Measurements from ENCODE around the gene SF3B4. TPM values are rescaled to one million over a fixed set of nuclear protein-coding genes. Genes with fewer than 3 reads are reported as not detected.

The SF3B4 gene
- total and polyA plus RNA-seq, 2 experiments from 2014 or later = 18.1 to 75.8 TPM

- no peak for TF ChIP-seq CTCF (IDR thresholded peaks at IDR 0.05; ENCODE audit: low read depth, low read length)
- Histone ChIP-seq H3K27me3 (no peaks in the 10 kb centered on the region), H3K36me3 (no peaks in the 10 kb centered on the region), H3K4me3 (peak overlapping the region; percentile 63), H3K27ac (no peak overlapping the region), H3K4me1 (ENCODE audit: low read depth) (peaks cover 18% of the 10 kb centered on the region), H3K9me3 (ENCODE audit: low read depth) (no peaks in the 10 kb centered on the region)
- DNase-seq (ENCODE audit: low read depth in 1 of 2, low spot score in 1 of 2) = no peak
These were observed 10.7 kb downstream of the SF3B4 start for GRCh38 chr1:149916898-149917252.

- no peaks in the 10 kb centered on the region for H3K36me3 ChIP-seq
- H3K27me3 ChIP-seq = no peaks in the 10 kb centered on the region
- TF ChIP-seq CTCF (IDR thresholded peaks at IDR 0.05; ENCODE audit: low read depth, low read length) = no peak
- peak overlapping the region; percentile 89 for H3K27ac ChIP-seq
- no peaks in the 10 kb centered on the region for H3K9me3 ChIP-seq (ENCODE audit: low read depth)
- peak overlapping the region; percentile 63 for H3K4me3 ChIP-seq
- DNase-seq (ENCODE audit: low read depth in 1 of 2, low spot score in 1 of 2) = peak in 1 of 2 donors; percentile 28
- H3K4me1 ChIP-seq (ENCODE audit: low read depth) = peaks cover 18% of the 10 kb centered on the region
These were observed 11.3 kb downstream of the SF3B4 start for GRCh38 chr1:149916193-149916897.

- peak overlapping the region; percentile 89 for H3K27ac ChIP-seq
- no peak for TF ChIP-seq CTCF (IDR thresholded peaks at IDR 0.05; ENCODE audit: low read depth, low read length)
- H3K36me3 ChIP-seq = no peaks in the 10 kb centered on the region
- peaks cover 18% of the 10 kb centered on the region for H3K4me1 ChIP-seq (ENCODE audit: low read depth)
- no peaks in the 10 kb centered on the region for H3K9me3 ChIP-seq (ENCODE audit: low read depth)
- no peaks in the 10 kb centered on the region for H3K27me3 ChIP-seq
- no peak for DNase-seq (ENCODE audit: low read depth in 1 of 2, low spot score in 1 of 2)
- H3K4me3 ChIP-seq = peak overlapping the region; percentile 63
These were observed 12.0 kb downstream of the SF3B4 start for GRCh38 chr1:149915429-149916192.

GRCh38 chr1:149914545-149914944, 13.1 kb downstream of the SF3B4 start:
- TF ChIP-seq CTCF (IDR thresholded peaks at IDR 0.05; ENCODE audit: low read depth, low read length) = no peak
- peaks cover 3% of the 10 kb centered on the region for H3K36me3 ChIP-seq

GRCh38 chr1:149906570-149907075, 21.0 kb downstream of the SF3B4 start:
- peaks cover 15% of the 10 kb centered on the region for H3K36me3 ChIP-seq
- H3K27me3 ChIP-seq = no peaks in the 10 kb centered on the region
- no peak overlapping the region for H3K27ac ChIP-seq
- H3K4me3 ChIP-seq = no peak overlapping the region
- TF ChIP-seq CTCF (IDR thresholded peaks at IDR 0.05; ENCODE audit: low read depth, low read length) = no peak
- no peaks in the 10 kb centered on the region for H3K4me1 ChIP-seq (ENCODE audit: low read depth)
- H3K9me3 ChIP-seq (ENCODE audit: low read depth) = no peaks in the 10 kb centered on the region
- no peak for DNase-seq (ENCODE audit: low read depth in 1 of 2, low spot score in 1 of 2)

More at GRCh38 chr1:149914545-149914944, 13.1 kb downstream of the SF3B4 start:
- Histone ChIP-seq H3K4me3 (no peak overlapping the region), H3K27ac (no peak overlapping the region), H3K27me3 (no peaks in the 10 kb centered on the region), H3K9me3 (ENCODE audit: low read depth) (no peaks in the 10 kb centered on the region), H3K4me1 (ENCODE audit: low read depth) (peaks cover 18% of the 10 kb centered on the region)
- no peak for DNase-seq (ENCODE audit: low read depth in 1 of 2, low spot score in 1 of 2)
